ENCODE data around the gene ZFP92.
"Not testable (repeated sequence)": the region's sequence is repeated elsewhere in the genome, so short reads cannot be mapped to it uniquely, and the experiment has no call there.

ZFP92 gene, protein sequence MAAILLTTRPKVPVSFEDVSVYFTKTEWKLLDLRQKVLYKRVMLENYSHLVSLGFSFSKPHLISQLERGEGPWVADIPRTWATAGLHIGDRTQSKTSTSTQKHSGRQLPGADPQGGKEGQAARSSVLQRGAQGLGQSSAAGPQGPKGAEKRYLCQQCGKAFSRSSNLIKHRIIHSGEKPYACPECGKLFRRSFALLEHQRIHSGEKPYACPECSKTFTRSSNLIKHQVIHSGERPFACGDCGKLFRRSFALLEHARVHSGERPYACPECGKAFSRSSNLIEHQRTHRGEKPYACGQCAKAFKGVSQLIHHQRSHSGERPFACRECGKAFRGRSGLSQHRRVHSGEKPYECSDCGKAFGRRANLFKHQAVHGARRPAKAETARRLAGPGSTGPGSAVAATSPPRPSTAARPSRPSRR

GRCh38 chrX:153411255-153411987 is at the start of gene ZFP92:
Gene ZFP92 (plus strand): TSS chrX:153411472. CDS start chrX:153418323, 6,851 bp downstream.
- no peak for DNase-seq

GRCh38 chrX:153361781-153362397 is 49.4 kb upstream of the ZFP92 start:
- no peak for DNase-seq

DNA sequence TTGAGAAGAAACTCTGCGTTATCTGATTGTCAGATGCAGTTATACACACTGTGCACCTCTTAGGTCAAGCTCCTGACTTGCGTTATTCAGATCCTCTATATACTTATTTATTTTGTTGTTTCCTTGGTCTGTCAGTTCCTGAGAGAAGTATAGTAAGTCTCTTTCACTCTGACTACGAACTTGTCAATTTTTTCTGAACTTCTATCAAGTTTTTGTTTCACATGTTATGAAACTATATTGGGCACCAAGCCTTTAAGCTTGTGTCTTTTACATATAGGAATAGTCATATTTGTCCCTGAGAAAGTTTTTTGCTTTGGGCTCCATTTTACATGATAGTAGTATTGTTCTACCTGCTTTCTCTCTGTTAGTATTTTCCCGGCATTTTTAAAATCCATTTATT is 45.6 kb upstream of the ZFP92 start:
- DNase-seq: no peak

DNA sequence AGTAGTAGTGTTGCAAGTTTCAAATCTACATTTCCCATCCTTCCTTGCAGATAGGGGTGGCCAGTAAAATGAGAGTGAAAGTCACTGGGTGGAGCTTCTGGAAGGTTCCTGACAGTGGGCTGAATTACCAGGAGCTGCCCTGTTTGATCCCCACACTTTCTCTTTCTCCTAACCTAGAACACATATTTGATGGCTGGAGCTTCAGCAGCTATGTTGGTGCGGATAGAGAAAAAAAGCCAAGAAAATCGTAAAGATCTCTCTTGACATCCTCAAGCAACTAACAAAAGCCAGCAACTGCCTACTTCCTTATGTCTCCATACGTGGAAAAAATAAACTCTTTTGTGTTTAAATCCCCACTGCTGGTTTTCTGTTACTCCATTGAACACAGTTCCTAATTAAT is 45.2 kb upstream of the ZFP92 start:
- DNase-seq: no peak

- no peak for DNase-seq
Observed at GRCh38 chrX:153366878-153367538, 44.3 kb upstream of the ZFP92 start.

DNA sequence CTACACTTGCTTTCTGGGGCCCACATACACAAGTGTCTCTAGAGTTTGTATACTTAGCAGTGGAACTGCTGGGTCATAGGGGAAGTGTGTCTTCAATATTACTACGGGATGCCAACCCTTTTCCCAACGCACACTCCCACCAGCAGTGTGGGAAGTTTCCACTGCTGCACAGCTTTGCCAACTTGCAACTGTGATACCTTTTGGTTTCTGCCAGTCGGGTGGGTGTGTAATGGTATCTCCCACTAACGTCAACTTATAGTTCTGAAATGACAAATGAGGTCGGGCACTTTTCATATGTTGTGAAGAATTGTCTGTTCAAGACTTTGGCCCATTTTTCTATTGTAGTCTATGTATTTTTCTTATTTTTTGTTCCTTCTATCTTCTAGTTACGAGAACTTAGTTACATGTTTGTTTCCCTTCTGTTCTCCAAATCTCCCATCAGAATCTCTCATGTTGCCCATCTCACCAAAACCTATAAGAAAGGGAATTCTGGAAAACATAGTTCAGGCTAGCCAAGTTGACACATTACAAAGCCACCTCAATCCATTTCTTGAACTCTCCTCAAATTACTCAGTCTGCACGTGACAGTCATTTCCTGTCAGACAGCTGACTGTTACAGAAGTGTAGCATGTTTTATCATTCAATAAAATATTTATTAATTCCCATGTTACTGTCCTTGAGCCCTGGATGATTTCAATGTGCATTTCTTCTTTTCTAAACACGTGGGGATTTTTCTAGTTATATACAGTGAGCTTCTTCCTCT is 40.8 kb upstream of the ZFP92 start:
- no peak for DNase-seq

- no peak for DNase-seq
Observed at GRCh38 chrX:153371256-153371655, 40.0 kb upstream of the ZFP92 start.

GRCh38 chrX:153372949-153373348 is 38.3 kb upstream of the ZFP92 start:
- DNase-seq: no peak

DNA sequence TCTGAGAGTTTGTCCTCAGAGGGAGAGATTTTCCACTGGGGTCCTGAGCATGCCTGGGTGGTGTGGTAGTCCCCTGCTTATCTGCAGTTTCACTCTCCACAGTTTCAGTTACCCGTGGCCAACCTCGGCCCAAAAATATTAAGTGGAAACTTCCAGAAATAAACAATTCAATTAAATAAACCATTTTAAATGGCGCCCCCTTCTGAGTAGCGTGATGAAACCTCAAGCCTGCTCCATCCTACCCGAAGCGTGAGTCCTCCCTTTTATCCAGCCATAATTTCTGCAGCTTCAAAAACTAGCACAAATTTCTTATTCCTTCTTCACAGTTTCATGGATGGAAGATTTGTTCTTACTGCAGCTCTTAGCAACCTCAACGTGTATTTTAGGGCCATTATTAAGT is 36.8 kb upstream of the ZFP92 start:
- DNase-seq: no peak

DNA sequence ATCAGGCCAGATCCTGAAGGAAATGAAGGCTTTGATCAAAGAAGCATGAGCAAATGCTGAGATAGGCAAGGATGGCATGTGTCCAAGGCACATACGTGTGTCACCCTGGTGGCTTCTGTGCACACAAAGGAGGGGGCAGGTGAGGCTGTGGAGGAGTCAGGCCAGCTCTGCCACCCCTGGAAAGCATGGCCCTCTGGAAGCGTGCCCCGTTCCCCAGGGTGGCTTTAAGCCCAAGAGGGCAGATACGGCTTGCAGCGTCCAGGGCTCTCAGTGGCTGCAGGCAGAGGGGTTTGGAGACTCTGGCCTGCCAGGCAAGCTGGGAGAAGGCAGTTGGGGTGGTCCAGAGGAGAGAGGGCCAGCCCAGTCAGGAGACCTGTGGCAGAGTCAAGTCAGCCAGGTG is 35.7 kb upstream of the ZFP92 start:
- DNase-seq: no peak

- no peak for DNase-seq
Observed at GRCh38 chrX:153377727-153378126, 33.5 kb upstream of the ZFP92 start.

DNA sequence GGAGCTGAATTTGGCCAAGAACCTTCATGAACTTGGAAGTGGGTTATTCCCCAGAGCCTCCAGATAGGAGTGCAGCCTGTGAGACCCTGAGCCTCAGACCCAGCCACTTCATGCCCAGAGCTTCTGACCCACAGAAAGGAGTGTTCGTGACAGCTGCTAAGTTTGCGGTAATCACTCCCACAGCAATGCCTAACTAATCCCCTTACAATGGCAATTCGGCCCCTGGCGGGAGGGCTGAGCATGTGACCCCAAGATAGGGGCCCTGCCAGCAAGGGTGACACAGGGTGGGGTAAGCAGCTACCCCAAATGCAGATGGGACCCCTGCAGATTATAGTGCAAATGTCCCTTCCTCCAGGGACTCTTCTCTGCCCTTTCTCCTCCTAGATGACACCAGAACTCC is 32.7 kb upstream of the ZFP92 start:
- no peak for DNase-seq

DNA sequence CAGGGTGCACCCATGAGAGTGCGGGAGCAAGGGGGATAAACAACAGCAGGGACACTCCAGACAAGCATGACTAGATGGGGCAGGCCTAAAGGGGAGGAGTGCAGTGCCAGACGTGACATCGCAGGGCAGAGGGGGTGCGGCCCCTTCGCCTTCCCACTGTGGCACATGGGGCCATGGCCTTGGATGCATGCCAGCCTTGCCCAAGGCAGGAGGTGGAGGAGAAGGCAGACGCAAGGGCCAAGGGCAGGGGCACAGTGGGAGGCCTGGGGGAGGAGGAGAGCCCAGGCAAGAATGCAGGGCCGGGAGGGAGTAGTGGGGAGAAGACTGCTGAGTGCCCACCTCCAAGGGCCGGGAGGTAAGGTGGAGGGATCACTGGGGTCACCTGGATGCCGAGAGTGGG is 31.8 kb upstream of the ZFP92 start:
- no peak for DNase-seq

DNA sequence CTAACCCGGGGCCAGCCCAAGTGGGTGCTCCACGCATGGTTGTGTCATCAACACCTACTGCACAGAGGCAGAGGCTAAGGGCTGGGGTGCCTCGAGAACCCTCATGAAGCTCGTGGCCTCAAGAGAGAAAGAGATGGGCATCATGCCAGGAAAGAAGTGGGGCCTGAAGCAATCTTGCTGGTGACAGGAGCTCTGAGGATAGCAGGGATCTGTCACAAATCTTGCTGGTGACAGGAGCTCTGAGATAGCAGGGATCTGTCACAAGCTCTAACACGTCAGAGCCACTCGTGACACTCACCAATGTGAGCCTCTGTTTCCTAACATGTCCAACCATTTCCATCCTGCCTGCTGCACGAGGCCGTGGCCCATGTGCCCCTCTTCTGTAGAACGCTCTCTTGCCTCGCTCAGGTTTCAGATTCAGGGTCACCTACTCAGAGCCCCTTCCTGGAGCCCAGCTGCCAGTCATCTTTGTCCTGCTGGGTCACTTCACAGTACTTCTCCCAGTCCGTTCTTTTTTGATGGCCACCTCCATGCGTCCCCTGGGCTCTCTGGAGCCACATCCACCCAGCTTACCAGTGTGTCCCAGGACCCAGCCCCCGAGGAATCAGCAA is 31.2 kb upstream of the ZFP92 start:
- no peak for DNase-seq

GRCh38 chrX:153380691-153381090 is 30.6 kb upstream of the ZFP92 start:
- no peak for DNase-seq

GRCh38 chrX:153381684-153382532 is 29.4 kb upstream of the ZFP92 start:
- peak; percentile 0 for DNase-seq

- DNase-seq: no peak
Observed at GRCh38 chrX:153382563-153383482, 28.4 kb upstream of the ZFP92 start.

GRCh38 chrX:153384390-153384789 is 26.9 kb upstream of the ZFP92 start:
- no peak for DNase-seq

GRCh38 chrX:153384973-153385372 is 26.3 kb upstream of the ZFP92 start:
- not testable (repeated sequence) for DNase-seq

- DNase-seq: no peak
Observed at GRCh38 chrX:153386097-153386496, 25.2 kb upstream of the ZFP92 start.
